ENCODE results near the gene STARD13. TPM values are rescaled to one million over a fixed set of nuclear protein-coding genes. Genes with fewer than 3 reads are reported as not detected.

The STARD13 gene
- total RNA-seq, 6 experiments from 2014 or later: 7.0 to 16.1 (median 9.8) TPM

DNA sequence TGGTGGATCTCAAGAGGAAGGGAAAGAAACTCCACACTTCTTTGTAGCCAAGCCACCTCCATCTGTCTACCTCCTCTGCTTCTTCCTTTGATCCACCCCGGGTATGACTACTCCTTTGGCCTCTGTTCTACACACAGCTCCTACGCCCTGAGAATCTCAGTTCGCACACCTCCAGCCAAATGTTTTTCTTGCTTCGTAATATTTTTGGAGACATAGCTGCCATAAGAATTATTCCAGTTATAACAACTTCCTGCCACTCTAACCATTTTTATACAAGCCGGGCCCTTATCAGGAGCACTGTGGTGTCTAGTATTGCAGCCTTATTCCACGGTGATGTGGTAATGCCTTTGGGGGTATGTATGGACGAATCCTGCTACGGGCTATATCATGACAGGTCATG lies 126.7 kb downstream of the STARD13 start:
- H3K4me3 ChIP-seq: no peak overlapping the region
- H3K9me3 ChIP-seq: no peaks in the 10 kb centered on the region
- H3K27ac ChIP-seq: no peak overlapping the region
- DNase-seq (no peak), ATAC-seq (no peak)
- no peaks in the 10 kb centered on the region for H3K4me1 ChIP-seq
- no peaks in the 10 kb centered on the region for H3K36me3 ChIP-seq
- TF ChIP-seq, protein P1, sequence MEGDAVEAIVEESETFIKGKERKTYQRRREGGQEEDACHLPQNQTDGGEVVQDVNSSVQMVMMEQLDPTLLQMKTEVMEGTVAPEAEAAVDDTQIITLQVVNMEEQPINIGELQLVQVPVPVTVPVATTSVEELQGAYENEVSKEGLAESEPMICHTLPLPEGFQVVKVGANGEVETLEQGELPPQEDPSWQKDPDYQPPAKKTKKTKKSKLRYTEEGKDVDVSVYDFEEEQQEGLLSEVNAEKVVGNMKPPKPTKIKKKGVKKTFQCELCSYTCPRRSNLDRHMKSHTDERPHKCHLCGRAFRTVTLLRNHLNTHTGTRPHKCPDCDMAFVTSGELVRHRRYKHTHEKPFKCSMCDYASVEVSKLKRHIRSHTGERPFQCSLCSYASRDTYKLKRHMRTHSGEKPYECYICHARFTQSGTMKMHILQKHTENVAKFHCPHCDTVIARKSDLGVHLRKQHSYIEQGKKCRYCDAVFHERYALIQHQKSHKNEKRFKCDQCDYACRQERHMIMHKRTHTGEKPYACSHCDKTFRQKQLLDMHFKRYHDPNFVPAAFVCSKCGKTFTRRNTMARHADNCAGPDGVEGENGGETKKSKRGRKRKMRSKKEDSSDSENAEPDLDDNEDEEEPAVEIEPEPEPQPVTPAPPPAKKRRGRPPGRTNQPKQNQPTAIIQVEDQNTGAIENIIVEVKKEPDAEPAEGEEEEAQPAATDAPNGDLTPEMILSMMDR (IDR thresholded peaks at IDR 0.05): no peak
- no peak for TF ChIP-seq POLR2A (IDR thresholded peaks at IDR 0.05)
- intact Hi-C loops (cut with DNase I): no loop called here
- no peaks in the 10 kb centered on the region for H3K27me3 ChIP-seq
- 64% methylated on average over 8 of the region's 8 CpGs for WGBS (ENCODE audit: insufficient coverage, low coverage, low lambda C conversion rate, missing lambda C conversion rate)

DNA sequence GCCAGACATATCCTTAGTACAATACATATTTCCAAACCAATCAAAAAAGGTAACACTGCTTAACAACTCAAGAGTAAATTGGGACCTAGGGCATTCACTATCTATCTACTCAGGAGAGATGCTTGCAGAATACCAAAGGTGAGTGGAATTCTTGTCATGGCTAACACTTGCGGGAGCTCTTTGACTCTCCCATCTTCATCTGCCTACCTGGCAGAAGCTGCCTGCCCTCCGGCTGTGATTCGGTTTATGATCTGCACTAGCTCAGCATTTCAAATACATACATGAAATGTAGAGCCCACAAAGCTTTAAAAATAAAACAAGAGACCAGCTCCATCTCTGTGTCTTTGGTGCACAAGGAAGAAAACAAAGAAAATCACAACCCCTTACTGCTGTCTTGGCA lies 127.3 kb downstream of the STARD13 start:
- ATAC-seq: no peak
- WGBS (ENCODE audit: insufficient coverage, low coverage, low lambda C conversion rate, missing lambda C conversion rate): 100% methylated on average over 2 of the region's 3 CpGs
- H3K9me3 ChIP-seq: no peaks in the 10 kb centered on the region
- no peak overlapping the region for H3K27ac ChIP-seq
- no peaks in the 10 kb centered on the region for H3K4me1 ChIP-seq
- H3K36me3 ChIP-seq: no peaks in the 10 kb centered on the region
- no peak for DNase-seq
- intact Hi-C loops (cut with DNase I): no loop called here
- no peak for TF ChIP-seq POLR2A (IDR thresholded peaks at IDR 0.05)
- TF ChIP-seq, protein P1 (IDR thresholded peaks at IDR 0.05): no peak
- no peak overlapping the region for H3K4me3 ChIP-seq
- H3K27me3 ChIP-seq: no peaks in the 10 kb centered on the region

DNA sequence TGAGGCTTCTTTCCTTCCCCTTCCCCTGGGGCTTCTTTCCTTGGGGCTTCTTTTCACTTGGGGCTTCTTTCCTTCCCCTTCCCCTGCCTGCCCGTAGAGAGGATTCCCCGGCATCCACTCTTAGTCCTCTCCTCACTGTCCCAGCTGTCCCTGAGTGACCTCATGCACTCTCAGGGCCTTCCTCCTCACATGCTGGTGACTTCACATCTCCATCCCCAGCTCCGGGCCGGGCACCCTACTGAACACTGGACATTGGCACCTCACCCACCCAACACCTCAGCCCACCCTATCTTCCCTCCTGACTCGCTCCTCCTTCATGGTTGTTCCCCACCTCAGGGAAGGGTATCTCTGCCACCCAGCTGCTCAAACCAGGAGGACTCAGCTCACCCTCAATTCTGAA lies 130.6 kb downstream of the STARD13 start:
- H3K27ac ChIP-seq: no peak overlapping the region
- intact Hi-C loops (cut with DNase I): no loop called here
- H3K27me3 ChIP-seq: no peaks in the 10 kb centered on the region
- no peaks in the 10 kb centered on the region for H3K9me3 ChIP-seq
- DNase-seq: no peak
- H3K4me1 ChIP-seq: no peaks in the 10 kb centered on the region
- no peak for TF ChIP-seq POLR2A (IDR thresholded peaks at IDR 0.05)
- TF ChIP-seq, protein P1 (IDR thresholded peaks at IDR 0.05): no peak
- H3K36me3 ChIP-seq: no peaks in the 10 kb centered on the region
- no peak for ATAC-seq
- H3K4me3 ChIP-seq: no peak overlapping the region
- WGBS (ENCODE audit: insufficient coverage, low coverage, low lambda C conversion rate, missing lambda C conversion rate): 100% methylated on average over 3 of the region's 5 CpGs

DNA sequence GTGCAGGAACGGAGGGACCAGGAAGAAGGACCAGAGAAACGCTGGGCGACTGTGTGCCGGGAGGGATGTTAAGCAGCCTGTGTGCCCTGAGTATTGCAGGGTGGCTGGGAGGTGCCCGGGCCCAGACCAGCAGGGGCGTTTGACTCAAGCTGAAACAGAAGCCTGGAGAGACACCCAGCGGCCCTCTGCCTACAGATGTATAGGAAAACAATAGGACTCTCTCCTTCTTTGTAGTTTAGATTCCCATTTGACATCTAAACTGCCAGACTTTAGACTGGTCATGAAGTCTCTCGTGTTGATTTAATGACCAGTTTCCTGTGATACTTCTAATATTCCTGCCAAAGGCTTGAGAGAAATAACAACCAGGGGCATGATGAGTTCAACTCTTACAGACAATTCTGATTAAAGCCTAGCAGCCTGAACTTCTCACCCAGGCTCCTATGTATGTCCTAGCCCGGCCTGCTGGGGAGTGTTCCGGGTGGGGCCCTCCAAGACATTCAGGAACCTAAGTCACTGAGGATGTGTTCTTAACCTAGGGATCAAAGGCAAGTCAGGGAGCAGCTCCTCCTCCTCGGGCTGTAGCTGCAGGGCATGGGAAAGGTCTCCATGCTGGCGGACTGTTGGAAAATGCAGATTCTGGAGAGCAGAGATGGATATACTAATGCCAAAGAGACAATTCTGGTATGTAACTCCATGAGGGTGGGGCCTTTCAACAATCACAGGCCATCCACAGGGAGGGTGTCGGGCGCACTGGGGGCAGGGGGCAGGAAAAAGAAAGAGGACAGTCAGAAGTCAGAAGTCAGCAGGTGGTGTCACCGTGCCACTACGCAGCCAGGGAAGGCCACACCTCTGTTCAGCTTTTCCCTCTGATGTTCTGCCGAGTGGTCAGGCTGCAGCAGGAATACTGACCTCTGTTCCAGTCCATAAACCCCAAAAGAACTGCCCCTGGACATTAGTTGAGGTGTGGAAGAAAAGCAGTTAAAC lies 131.8 kb downstream of the STARD13 start:
- intact Hi-C loops (cut with DNase I): no loop called here
- Histone ChIP-seq H3K4me1 (no peaks in the 10 kb centered on the region), H3K4me3 (no peak overlapping the region), H3K27me3 (no peaks in the 10 kb centered on the region), H3K36me3 (no peaks in the 10 kb centered on the region), H3K9me3 (no peaks in the 10 kb centered on the region), H3K27ac (no peak overlapping the region)
- TF ChIP-seq, protein P1 (IDR thresholded peaks at IDR 0.05): no peak
- TF ChIP-seq POLR2A (IDR thresholded peaks at IDR 0.05): no peak
- peak in 1 of 3 donors; percentile 42 for DNase-seq
- ATAC-seq: peak; percentile 58 to 86 (median 64)
- 64% methylated on average over 13 of the region's 17 CpGs for WGBS (ENCODE audit: insufficient coverage, low coverage, low lambda C conversion rate, missing lambda C conversion rate)

All from right lobe of liver (tissue), 6 donors.